WTC11 (cell line): Measurements from ENCODE around the gene DUSP5. TPM values are rescaled to one million over a fixed set of nuclear protein-coding genes. Genes with fewer than 3 reads are reported as not detected.

Experiments used
- ATAC-seq: fragments of 200-7000 bp; cut with Tn5 transposase; 2 replicates; pipeline ENCODE4 v1.10.0; 2021; ENCODE audit warnings: mild to moderate bottlenecking, moderate library complexity
- CTCF ChIA-PET: fragments of 300-600 bp; sonication (Branson Sonifier 250); formaldehyde crosslinking; loops from one replicate; lab custom pipeline; 2021; ENCODE audit warnings: antibody characterized with exemption; lab: Charles Lee
- POLR2A ChIA-PET: fragments of 350-600 bp; sonication (Branson Sonifier 250); formaldehyde crosslinking; loops from one replicate; lab custom pipeline; 2021; ENCODE audit warnings: antibody characterized with exemption; lab: Charles Lee
- DNase-seq: peaks from one replicate; pipeline ENCODE4 v3.0.0; 2021; ENCODE audit warnings: low spot score
- H3K27ac Mint-ChIP-seq: 2 replicates; pipeline ENCODE4 v1.8.0; 2021; ENCODE audit warnings: mixed read lengths
- H3K27me3 Mint-ChIP-seq: 2 replicates; pipeline ENCODE4 v1.8.0; 2021; ENCODE audit warnings: low read depth, mild to moderate bottlenecking, moderate library complexity, mixed read lengths
- H3K36me3 Mint-ChIP-seq: 2 replicates; pipeline ENCODE4 v1.8.0; 2021; ENCODE audit warnings: mixed read lengths
- H3K4me1 Mint-ChIP-seq: 2 replicates; pipeline ENCODE4 v1.8.0; 2022; ENCODE audit warnings: mixed read lengths
- H3K4me3 Mint-ChIP-seq: 2 replicates; pipeline ENCODE4 v1.8.0; 2021; ENCODE audit warnings: mild to moderate bottlenecking, moderate library complexity, mixed read lengths
- H3K9me3 Mint-ChIP-seq: 2 replicates; pipeline ENCODE4 v1.8.0; 2021; ENCODE audit warnings: mixed read lengths
- AFF4 ChIP-seq: sonication (generic); formaldehyde crosslinking; IDR thresholded peaks from 2 replicates; pipeline ENCODE4 v1.8.1; 2023; ENCODE audit warnings: mild to moderate bottlenecking, missing genetic modification reagents, borderline replicate concordance
- AR ChIP-seq: fragments of 250-450 bp; sonication (Bioruptor Pico); IDR thresholded peaks from 2 replicates; pipeline ENCODE4 v1.9.0; 2021; ENCODE audit warnings: mild to moderate bottlenecking
- CREB1 ChIP-seq: sonication (generic); formaldehyde crosslinking; IDR thresholded peaks from 2 replicates; pipeline ENCODE4 v1.8.0; 2023; ENCODE audit warnings: mild to moderate bottlenecking, missing genetic modification reagents
- CREM ChIP-seq: sonication (generic); formaldehyde crosslinking; IDR thresholded peaks from 2 replicates; pipeline ENCODE4 v1.8.1; 2022; ENCODE audit warnings: mild to moderate bottlenecking, missing genetic modification reagents, moderate library complexity
- EMX1 ChIP-seq: fragments of 250-450 bp; sonication (Bioruptor Pico); IDR thresholded peaks from 2 replicates; pipeline ENCODE4 v1.8.0; 2021; ENCODE audit warnings: mild to moderate bottlenecking
- MAX ChIP-seq: sonication (generic); formaldehyde crosslinking; IDR thresholded peaks from 2 replicates; pipeline ENCODE4 v1.8.0; 2022; ENCODE audit warnings: mild to moderate bottlenecking, missing genetic modification reagents
- MXD4 ChIP-seq: fragments of 250-450 bp; sonication (Bioruptor Pico); IDR thresholded peaks from 2 replicates; pipeline ENCODE4 v1.8.0; 2021; ENCODE audit warnings: mild to moderate bottlenecking, moderate library complexity, borderline replicate concordance
- NFE2L1 ChIP-seq: sonication (generic); formaldehyde crosslinking; IDR thresholded peaks from 2 replicates; pipeline ENCODE4 v1.8.1; 2023; ENCODE audit warnings: missing genetic modification reagents
- NFYB ChIP-seq: sonication (generic); formaldehyde crosslinking; conservative IDR thresholded peaks from 2 replicates; pipeline ENCODE4 v1.8.0; 2022; ENCODE audit warnings: low read depth, missing genetic modification reagents
- PRDM15 ChIP-seq: sonication (generic); formaldehyde crosslinking; IDR thresholded peaks from 2 replicates; pipeline ENCODE4 v1.8.0; 2022; ENCODE audit warnings: missing genetic modification reagents
- PREB ChIP-seq: sonication (generic); formaldehyde crosslinking; IDR thresholded peaks from 2 replicates; pipeline ENCODE4 v1.8.1; 2022; ENCODE audit warnings: mild to moderate bottlenecking, missing genetic modification reagents, moderate library complexity, borderline replicate concordance
- RELA ChIP-seq: sonication (generic); formaldehyde crosslinking; IDR thresholded peaks from 2 replicates; pipeline ENCODE4 v1.8.1; 2022; ENCODE audit warnings: missing genetic modification reagents, mild to moderate bottlenecking, borderline replicate concordance
- SMAD4 ChIP-seq: sonication (generic); formaldehyde crosslinking; IDR thresholded peaks from 2 replicates; pipeline ENCODE4 v1.8.0; 2022; ENCODE audit warnings: mild to moderate bottlenecking, missing genetic modification reagents
- SOX15 ChIP-seq: fragments of 250-450 bp; sonication (Bioruptor Pico); IDR thresholded peaks from 2 replicates; pipeline ENCODE4 v1.9.0; 2021; ENCODE audit warnings: mild to moderate bottlenecking
- TCF7 ChIP-seq: sonication (generic); formaldehyde crosslinking; IDR thresholded peaks from 2 replicates; pipeline ENCODE4 v1.8.0; 2022; ENCODE audit warnings: mild to moderate bottlenecking, low read depth, missing genetic modification reagents, moderate library complexity
- TEAD1 ChIP-seq: sonication (generic); formaldehyde crosslinking; IDR thresholded peaks from 2 replicates; pipeline ENCODE4 v1.8.0; 2022; ENCODE audit warnings: mild to moderate bottlenecking, missing genetic modification reagents
- TEAD4 ChIP-seq: sonication (generic); formaldehyde crosslinking; IDR thresholded peaks from 2 replicates; pipeline ENCODE4 v1.8.0; 2022; ENCODE audit warnings: mild to moderate bottlenecking, missing genetic modification reagents
- USF2 ChIP-seq: sonication (generic); formaldehyde crosslinking; IDR thresholded peaks from 2 replicates; pipeline ENCODE4 v1.8.1; 2023; ENCODE audit warnings: mild to moderate bottlenecking, missing genetic modification reagents, moderate library complexity
- ZNF121 ChIP-seq: sonication (generic); formaldehyde crosslinking; IDR thresholded peaks from 2 replicates; pipeline ENCODE4 v1.8.0; 2023; ENCODE audit warnings: missing genetic modification reagents
- ZNF396 ChIP-seq: fragments of 250-450 bp; sonication (Bioruptor Pico); IDR thresholded peaks from 2 replicates; pipeline ENCODE4 v1.8.0; 2021; ENCODE audit warnings: mild to moderate bottlenecking, moderate library complexity, borderline replicate concordance
- ZNF671 ChIP-seq: fragments of 250-450 bp; sonication (Bioruptor Pico); IDR thresholded peaks from 2 replicates; pipeline ENCODE4 v1.8.0; 2021; ENCODE audit warnings: mild to moderate bottlenecking
- total RNA-seq: library from RNA; stranded (reverse); gene quantifications from 3 replicates; pipeline ENCODE4 v1.2.3, GENCODE V29; 2021

DUSP5 gene
- total RNA-seq, 1 experiment from 2014 or later, result 55.1 TPM

GRCh38 chr10:110553905-110554304, 56.2 kb downstream of the DUSP5 start (continued):
- TF ChIP-seq AFF4 (CRISPR knock-in tag), result no peak
- TF ChIP-seq ZNF671 (CRISPR knock-in tag), result no peak

GRCh38 chr10:110556296-110556695, 58.6 kb downstream of the DUSP5 start:
- no peaks in the 10 kb centered on the region for H3K36me3 Mint-ChIP-seq
- no peak for TF ChIP-seq TEAD4
- TF ChIP-seq TEAD1 (CRISPR knock-in tag), result no peak
- no peak for TF ChIP-seq AR (CRISPR knock-in tag)
- no peak for TF ChIP-seq CREB1
- TF ChIP-seq TCF7, result no peak
- TF ChIP-seq RELA (CRISPR knock-in tag), result no peak
- no peak for TF ChIP-seq MXD4 (CRISPR knock-in tag)
- no peak for TF ChIP-seq PREB
- TF ChIP-seq ZNF396 (CRISPR knock-in tag), result no peak
- TF ChIP-seq EMX1 (CRISPR knock-in tag), result no peak
- TF ChIP-seq SMAD4 (CRISPR knock-in tag), result no peak
- no peak for TF ChIP-seq ZNF121 (CRISPR knock-in tag)
- no peak for TF ChIP-seq NFYB
- no peak for TF ChIP-seq NFE2L1 (CRISPR knock-in tag)
- TF ChIP-seq SOX15 (CRISPR knock-in tag), result no peak
- no peak for TF ChIP-seq PRDM15 (CRISPR knock-in tag)
- no peak for TF ChIP-seq CREM (CRISPR knock-in tag)
- no peak for TF ChIP-seq USF2 (CRISPR knock-in tag)
- no peak for TF ChIP-seq MAX (CRISPR knock-in tag)
- no peak overlapping the region for H3K4me3 Mint-ChIP-seq
- no peak overlapping the region for H3K27ac Mint-ChIP-seq
- ChIA-PET CTCF (no interaction called here), POLR2A (no interaction called here)
- H3K27me3 Mint-ChIP-seq, result no peaks in the 10 kb centered on the region
- DNase-seq, result no peak
- ATAC-seq, result no peak
- H3K4me1 Mint-ChIP-seq, result peaks cover 28% of the 10 kb centered on the region
- peaks cover 9% of the 10 kb centered on the region for H3K9me3 Mint-ChIP-seq
